Astrocyte of the cerebellum (primary cell): ENCODE measurements around the gene FILIP1L.

Experiments used
- DNase-seq: peaks from one replicate; pipeline ENCODE4 v3.0.0-alpha.2; 2011; ENCODE audit warnings: low read depth
- H3K4me3 ChIP-seq: 2 replicates; pipeline ENCODE4 v1.5.1; 2011; ENCODE audit warnings: mild to moderate bottlenecking, low read depth, low read length, moderate library complexity
- CTCF ChIP-seq: IDR thresholded peaks from 2 replicates; pipeline ENCODE4 v1.5.1; 2012; ENCODE audit warnings: low read length, low read depth, moderate library complexity, mild to moderate bottlenecking; ENCODE audit errors: missing control alignments
- in situ Hi-C: cut with HindIII; loops from 2 replicates; pipeline ENCODE4 v1.10.0; 2017; ENCODE audit warnings: low sequenced_read_pairs

The FILIP1L gene

GRCh38 chr3:100048248-100048647 lies 66.1 kb downstream of the FILIP1L start:
- no peak overlapping the region for H3K4me3 ChIP-seq
- DNase-seq, result no peak
- no peak for TF ChIP-seq CTCF
- in situ Hi-C loops, result no loop called here

GRCh38 chr3:100047455-100048141 lies 66.7 kb downstream of the FILIP1L start:
- H3K4me3 ChIP-seq, result no peak overlapping the region
- TF ChIP-seq CTCF, result no peak
- in situ Hi-C loops, result no loop called here
- DNase-seq, result no peak

DNA sequence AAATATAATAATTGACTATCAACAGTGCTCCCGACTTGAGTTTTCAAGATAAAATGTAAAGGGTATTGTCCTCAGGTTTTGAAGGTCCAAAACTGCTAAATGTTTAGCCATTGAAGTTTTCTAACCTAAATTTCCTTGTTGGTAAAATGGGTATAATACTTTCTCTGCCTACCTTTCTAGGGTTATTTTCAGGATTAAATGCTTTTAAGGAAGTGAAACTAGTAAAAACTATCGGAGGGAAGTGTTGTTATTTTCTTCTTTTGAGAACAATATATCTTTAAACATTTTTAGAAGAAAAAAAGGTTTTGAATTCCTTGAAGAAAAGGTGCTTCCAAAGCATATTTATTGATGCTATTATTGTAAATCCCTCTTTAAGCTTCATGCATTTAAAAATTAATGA lies 67.3 kb downstream of the FILIP1L start:
- DNase-seq, result no peak
- H3K4me3 ChIP-seq, result no peak overlapping the region
- TF ChIP-seq CTCF, result no peak
- in situ Hi-C loops, result no loop called here

- in situ Hi-C loops, result no loop called here
- no peak for DNase-seq
- H3K4me3 ChIP-seq, result no peak overlapping the region
- TF ChIP-seq CTCF, result no peak
These were observed 68.6 kb downstream of the FILIP1L start for GRCh38 chr3:100045696-100046095.

GRCh38 chr3:100044369-100044768 lies 69.9 kb downstream of the FILIP1L start:
- DNase-seq, result no peak
- H3K4me3 ChIP-seq, result no peak overlapping the region
- in situ Hi-C loops, result no loop called here
- no peak for TF ChIP-seq CTCF

- no peak for DNase-seq
- no peak overlapping the region for H3K4me3 ChIP-seq
- in situ Hi-C loops, result no loop called here
- no peak for TF ChIP-seq CTCF
These were observed 71.0 kb downstream of the FILIP1L start for GRCh38 chr3:100043271-100043670.
